SU-DHL-6 (cell line): ENCODE data around the gene KCTD18.

Source experiments
- H2AFZ ChIP-seq: fragments of 200-600 bp; sonication (generic); 2 replicates; pipeline ENCODE4 v1.6.1; 2014; ENCODE audit warnings: low read depth, mild to moderate bottlenecking, moderate library complexity, mixed read lengths, antibody characterized with exemption, low read length; ENCODE audit not compliant: severe bottlenecking
- H3F3A ChIP-seq: fragments of 200-600 bp; shearing (Covaris generic); 2 replicates; pipeline ENCODE4 v1.6.0; 2016; ENCODE audit warnings: antibody characterized with exemption, mild to moderate bottlenecking; ENCODE audit not compliant: insufficient read depth
- H3K27ac ChIP-seq: fragments of 200-600 bp; sonication (generic); 2 replicates; pipeline ENCODE4 v1.5.1; 2016; ENCODE audit warnings: low read depth, mild to moderate bottlenecking, low read length, moderate library complexity, mixed read lengths
- H3K27me3 ChIP-seq: fragments of 200-600 bp; sonication (generic), shearing (Covaris generic); 2 replicates; pipeline ENCODE4 v1.6.0; 2014; ENCODE audit warnings: mild to moderate bottlenecking, low read length
- H3K36me3 ChIP-seq: fragments of 200-600 bp; sonication (generic); 2 replicates; pipeline ENCODE4 v1.6.1; 2014; ENCODE audit warnings: mild to moderate bottlenecking, low read length, mixed read lengths
- H3K4me2 ChIP-seq: fragments of 300-600, 200-600 bp; shearing (Covaris generic), sonication (generic); 2 replicates; pipeline ENCODE4 v1.6.0; 2014; ENCODE audit warnings: low read length, low read depth, mild to moderate bottlenecking; ENCODE audit not compliant: poor library complexity, severe bottlenecking
- H3K4me3 ChIP-seq: fragments of 200-600 bp; sonication (generic); 2 replicates; pipeline ENCODE4 v1.5.1; 2014; ENCODE audit warnings: antibody characterized with exemption, low read length, mild to moderate bottlenecking, mixed read lengths; ENCODE audit not compliant: insufficient read depth, poor library complexity, severe bottlenecking
- H3K79me2 ChIP-seq: fragments of 200-600 bp; sonication (generic); 2 replicates; pipeline ENCODE4 v1.6.1; 2014; ENCODE audit warnings: mild to moderate bottlenecking, low read length, moderate library complexity; ENCODE audit not compliant: insufficient read depth
- H3K9ac ChIP-seq: fragments of 200-600 bp; sonication (generic); 2 replicates; pipeline ENCODE4 v1.7.0; 2014; ENCODE audit warnings: mild to moderate bottlenecking, low read length
- H3K9me2 ChIP-seq: fragments of 200-600 bp; sonication (generic); replicated peaks from 2 replicates; pipeline ENCODE4 v1.6.1; 2014; ENCODE audit warnings: low read length; ENCODE audit not compliant: insufficient read depth
- H3K9me3 ChIP-seq: fragments of 200-600 bp; sonication (generic); 2 replicates; pipeline ENCODE4 v1.6.1; 2014; ENCODE audit warnings: low read length, mixed read lengths; ENCODE audit not compliant: insufficient read depth
- H4K20me1 ChIP-seq: fragments of 200-600 bp; sonication (generic); 2 replicates; pipeline ENCODE4 v1.6.1; 2014; ENCODE audit warnings: low read depth, mild to moderate bottlenecking, antibody characterized with exemption, low read length, moderate library complexity, mixed read lengths
- EZH2phosphoT487 ChIP-seq: fragments of 200-600 bp; sonication (generic), shearing (Covaris generic); conservative IDR thresholded peaks from 2 replicates; pipeline ENCODE4 v1.6.1; 2018; ENCODE audit warnings: mild to moderate bottlenecking, antibody characterized with exemption, low read length, moderate library complexity, mixed read lengths
- TF ChIP-seq, protein P1 (sequence below): fragments of 200-600 bp; sonication (generic); IDR thresholded peaks from one replicate; pipeline ENCODE4 v1.5.1; 2017; ENCODE audit warnings: antibody characterized with exemption, mild to moderate bottlenecking, low read length, moderate library complexity; ENCODE audit not compliant: insufficient read depth, poor library complexity, severe bottlenecking

The KCTD18 gene

DNA sequence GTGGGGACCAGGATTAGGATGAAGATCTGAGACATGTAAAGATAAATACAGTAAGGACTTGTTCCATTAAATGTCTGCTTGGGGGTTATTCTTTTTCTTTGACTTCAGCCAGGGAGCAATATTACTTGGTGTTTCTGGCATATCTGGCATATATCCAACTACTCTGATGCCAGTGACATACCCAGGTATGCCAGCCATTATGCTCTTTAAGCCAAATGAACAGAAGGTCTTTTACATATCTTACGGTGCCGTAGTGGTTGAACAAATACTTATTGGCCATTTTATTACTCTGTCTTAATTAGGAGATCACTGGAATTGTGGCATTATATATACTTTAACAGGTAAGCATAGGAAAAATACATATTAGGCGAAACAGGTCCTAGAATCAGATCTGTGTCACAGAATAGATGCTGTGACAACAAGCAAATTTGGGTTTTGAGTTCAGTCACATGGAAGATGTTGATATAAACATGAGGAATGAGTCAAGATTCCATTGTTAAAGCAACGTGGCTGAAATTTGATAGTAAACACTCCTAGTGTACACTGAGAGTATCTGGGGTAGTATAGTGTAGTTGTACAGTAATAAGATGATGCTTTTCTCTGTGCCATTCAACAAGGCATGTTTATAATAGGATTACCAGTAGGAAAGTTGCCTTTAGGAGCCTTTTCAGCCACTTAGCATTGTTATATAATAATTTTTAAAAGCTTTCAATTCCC lies 62.6 kb downstream of the KCTD18 start:
- no peaks in the 10 kb centered on the region for H3F3A ChIP-seq
- TF ChIP-seq EZH2phosphoT487, result no peak
- TF ChIP-seq, protein P1, sequence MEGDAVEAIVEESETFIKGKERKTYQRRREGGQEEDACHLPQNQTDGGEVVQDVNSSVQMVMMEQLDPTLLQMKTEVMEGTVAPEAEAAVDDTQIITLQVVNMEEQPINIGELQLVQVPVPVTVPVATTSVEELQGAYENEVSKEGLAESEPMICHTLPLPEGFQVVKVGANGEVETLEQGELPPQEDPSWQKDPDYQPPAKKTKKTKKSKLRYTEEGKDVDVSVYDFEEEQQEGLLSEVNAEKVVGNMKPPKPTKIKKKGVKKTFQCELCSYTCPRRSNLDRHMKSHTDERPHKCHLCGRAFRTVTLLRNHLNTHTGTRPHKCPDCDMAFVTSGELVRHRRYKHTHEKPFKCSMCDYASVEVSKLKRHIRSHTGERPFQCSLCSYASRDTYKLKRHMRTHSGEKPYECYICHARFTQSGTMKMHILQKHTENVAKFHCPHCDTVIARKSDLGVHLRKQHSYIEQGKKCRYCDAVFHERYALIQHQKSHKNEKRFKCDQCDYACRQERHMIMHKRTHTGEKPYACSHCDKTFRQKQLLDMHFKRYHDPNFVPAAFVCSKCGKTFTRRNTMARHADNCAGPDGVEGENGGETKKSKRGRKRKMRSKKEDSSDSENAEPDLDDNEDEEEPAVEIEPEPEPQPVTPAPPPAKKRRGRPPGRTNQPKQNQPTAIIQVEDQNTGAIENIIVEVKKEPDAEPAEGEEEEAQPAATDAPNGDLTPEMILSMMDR, result no peak
- no peak overlapping the region for H3K4me3 ChIP-seq
- no peaks in the 10 kb centered on the region for H4K20me1 ChIP-seq
- H3K27ac ChIP-seq, result no peak overlapping the region
- H3K9me2 ChIP-seq, result no peaks in the 10 kb centered on the region
- H3K9ac ChIP-seq, result no peak overlapping the region
- no peaks in the 10 kb centered on the region for H3K27me3 ChIP-seq
- no peak overlapping the region for H3K4me2 ChIP-seq
- no peaks in the 10 kb centered on the region for H3K9me3 ChIP-seq
- H2AFZ ChIP-seq, result no peak overlapping the region
- no peaks in the 10 kb centered on the region for H3K79me2 ChIP-seq
- no peaks in the 10 kb centered on the region for H3K36me3 ChIP-seq

DNA sequence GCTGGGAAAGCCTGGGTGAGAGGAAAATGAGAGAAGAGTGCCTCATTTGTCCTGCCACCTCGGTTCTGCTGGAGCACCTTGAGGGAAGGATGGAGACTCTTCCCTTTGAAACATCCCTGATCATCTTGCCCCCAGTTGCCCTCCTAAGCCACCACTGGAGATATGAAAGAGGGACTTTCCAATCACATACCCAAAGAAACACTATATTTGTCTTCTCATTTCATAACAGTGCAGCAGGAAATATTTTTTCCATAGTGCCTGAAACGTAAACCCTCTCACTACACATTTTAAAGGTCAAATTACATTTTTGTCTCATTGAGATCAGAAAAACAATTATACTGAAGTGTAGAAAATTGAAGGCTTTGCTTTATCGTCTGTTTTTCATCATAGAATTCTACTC lies 63.3 kb downstream of the KCTD18 start:
- H2AFZ ChIP-seq, result no peak overlapping the region

DNA sequence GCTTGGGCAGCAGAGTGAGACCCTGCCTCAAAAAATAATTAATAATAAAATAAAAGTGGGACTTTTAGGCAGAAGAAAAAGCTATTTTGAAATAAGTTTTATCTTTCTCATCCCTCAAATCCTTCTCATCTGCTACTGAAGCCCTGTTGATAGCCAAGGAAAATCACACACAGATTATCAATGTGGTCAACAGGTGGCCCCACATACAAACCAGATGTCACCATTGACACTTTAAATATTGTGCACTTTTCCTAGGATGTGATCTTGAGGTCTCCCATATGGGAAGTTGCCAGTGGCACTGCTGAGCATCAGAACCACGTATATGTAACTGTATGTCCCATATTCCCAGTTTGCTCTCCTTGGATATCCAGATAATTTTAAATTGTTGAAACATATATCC lies 64.6 kb downstream of the KCTD18 start:
- Histone ChIP-seq H3K9ac (no peak overlapping the region), H3K27ac (no peak overlapping the region), H3F3A (no peaks in the 10 kb centered on the region), H3K4me2 (no peak overlapping the region), H3K79me2 (no peaks in the 10 kb centered on the region), H3K36me3 (no peaks in the 10 kb centered on the region), H3K9me3 (no peaks in the 10 kb centered on the region), H4K20me1 (no peaks in the 10 kb centered on the region), H3K27me3 (no peaks in the 10 kb centered on the region), H2AFZ (no peak overlapping the region), H3K9me2 (no peaks in the 10 kb centered on the region), H3K4me3 (no peak overlapping the region)
- TF ChIP-seq EZH2phosphoT487, result no peak
- TF ChIP-seq, protein P1, result no peak

More for the DNA sequence above, 63.3 kb downstream of the KCTD18 start:
- no peaks in the 10 kb centered on the region for H3K27me3 ChIP-seq
- no peaks in the 10 kb centered on the region for H4K20me1 ChIP-seq
- no peaks in the 10 kb centered on the region for H3K79me2 ChIP-seq
- H3F3A ChIP-seq, result no peaks in the 10 kb centered on the region
- no peak overlapping the region for H3K9ac ChIP-seq
- H3K4me2 ChIP-seq, result no peak overlapping the region
- no peaks in the 10 kb centered on the region for H3K36me3 ChIP-seq
- no peaks in the 10 kb centered on the region for H3K9me3 ChIP-seq
- H3K9me2 ChIP-seq, result no peaks in the 10 kb centered on the region
- H3K4me3 ChIP-seq, result no peak overlapping the region
- H3K27ac ChIP-seq, result no peak overlapping the region
- TF ChIP-seq, protein P1, result no peak
- no peak for TF ChIP-seq EZH2phosphoT487
